HEK293 (cell line): ENCODE results near the gene CHSY1.

Experiments used
- BCL11B ChIP-seq: fragments of 450-650 bp; formaldehyde crosslinking; IDR thresholded peaks from 2 replicates; pipeline ENCODE4 v1.5.1; 2016; ENCODE audit warnings: low read depth, missing biosample characterization, missing genetic modification characterization
- GLIS1 ChIP-seq: fragments of 450-650 bp; formaldehyde crosslinking; IDR thresholded peaks from 2 replicates; pipeline ENCODE4 v1.5.1; 2016; ENCODE audit warnings: missing biosample characterization, missing genetic modification characterization
- GLIS2 ChIP-seq: fragments of 450-650 bp; formaldehyde crosslinking; IDR thresholded peaks from 2 replicates; pipeline ENCODE4 v1.5.1; 2016; ENCODE audit warnings: missing biosample characterization, missing genetic modification characterization
- INSM2 ChIP-seq: fragments of 450-650 bp; formaldehyde crosslinking; IDR thresholded peaks from 2 replicates; pipeline ENCODE4 v1.5.1; 2016; ENCODE audit warnings: missing biosample characterization, missing genetic modification characterization
- KLF10 ChIP-seq: fragments of 450-650 bp; IDR thresholded peaks from 2 replicates; pipeline ENCODE4 v1.5.1; 2018; ENCODE audit warnings: missing biosample characterization, mild to moderate bottlenecking, missing genetic modification characterization
- MEIS1 ChIP-seq: sonication (generic); formaldehyde crosslinking; IDR thresholded peaks from 2 replicates; pipeline ENCODE4 v1.8.1; 2022; ENCODE audit warnings: missing genetic modification reagents, mild to moderate bottlenecking, borderline replicate concordance
- OVOL3 ChIP-seq: fragments of 450-650 bp; formaldehyde crosslinking; IDR thresholded peaks from 2 replicates; pipeline ENCODE4 v1.5.1; 2016; ENCODE audit warnings: missing biosample characterization, missing genetic modification characterization
- REST ChIP-seq: fragments of 450-650 bp; formaldehyde crosslinking; IDR thresholded peaks from 2 replicates; pipeline ENCODE4 v1.5.1; 2016; ENCODE audit warnings: missing biosample characterization, missing genetic modification characterization
- WT1 ChIP-seq: fragments of 450-650 bp; formaldehyde crosslinking; IDR thresholded peaks from 2 replicates; pipeline ENCODE4 v1.5.1; 2016; ENCODE audit warnings: missing biosample characterization, missing genetic modification characterization
- ZBTB1 ChIP-seq: fragments of 450-650 bp; formaldehyde crosslinking; IDR thresholded peaks from 2 replicates; pipeline ENCODE4 v1.5.1; 2016; ENCODE audit warnings: missing biosample characterization, missing genetic modification characterization
- ZBTB10 ChIP-seq: fragments of 450-650 bp; formaldehyde crosslinking; IDR thresholded peaks from 2 replicates; pipeline ENCODE4 v1.5.1; 2016; ENCODE audit warnings: missing biosample characterization, missing genetic modification characterization
- ZBTB6 ChIP-seq: fragments of 450-650 bp; formaldehyde crosslinking; IDR thresholded peaks from 2 replicates; pipeline ENCODE4 v1.5.1; 2017; ENCODE audit warnings: missing biosample characterization, missing genetic modification characterization
- ZBTB8A ChIP-seq: fragments of 450-650 bp; formaldehyde crosslinking; IDR thresholded peaks from 2 replicates; pipeline ENCODE4 v1.5.1; 2016; ENCODE audit warnings: missing biosample characterization, missing genetic modification characterization
- ZFHX2 ChIP-seq: fragments of 450-650 bp; formaldehyde crosslinking; conservative IDR thresholded peaks from 2 replicates; pipeline ENCODE4 v1.5.1; 2016; ENCODE audit warnings: missing biosample characterization, missing genetic modification characterization
- ZFP41 ChIP-seq: fragments of 450-650 bp; formaldehyde crosslinking; IDR thresholded peaks from 2 replicates; pipeline ENCODE4 v1.5.1; 2016; ENCODE audit warnings: missing biosample characterization, missing genetic modification characterization, borderline replicate concordance
- ZIC2 ChIP-seq: fragments of 450-650 bp; formaldehyde crosslinking; IDR thresholded peaks from 2 replicates; pipeline ENCODE4 v1.5.1; 2016; ENCODE audit warnings: missing biosample characterization, missing genetic modification characterization
- ZNF121 ChIP-seq: fragments of 450-650 bp; formaldehyde crosslinking; IDR thresholded peaks from 2 replicates; pipeline ENCODE4 v1.5.1; 2016; ENCODE audit warnings: missing biosample characterization, missing genetic modification characterization
- ZNF350 ChIP-seq: fragments of 450-650 bp; formaldehyde crosslinking; IDR thresholded peaks from 2 replicates; pipeline ENCODE4 v1.5.0; 2017; ENCODE audit warnings: missing biosample characterization, mild to moderate bottlenecking, missing genetic modification characterization
- ZNF362 ChIP-seq: fragments of 450-650 bp; formaldehyde crosslinking; IDR thresholded peaks from 2 replicates; pipeline ENCODE4 v1.5.1; 2016; ENCODE audit warnings: missing biosample characterization, missing genetic modification characterization
- ZNF394 ChIP-seq: fragments of 450-650 bp; formaldehyde crosslinking; IDR thresholded peaks from 2 replicates; pipeline ENCODE4 v1.5.1; 2016; ENCODE audit warnings: missing biosample characterization, missing genetic modification characterization, mild to moderate bottlenecking, moderate library complexity, borderline replicate concordance
- ZNF449 ChIP-seq: fragments of 450-650 bp; formaldehyde crosslinking; IDR thresholded peaks from 2 replicates; pipeline ENCODE4 v1.5.1; 2017; ENCODE audit warnings: missing biosample characterization, mild to moderate bottlenecking, missing genetic modification characterization, moderate library complexity
- ZNF521 ChIP-seq: fragments of 450-650 bp; formaldehyde crosslinking; IDR thresholded peaks from 2 replicates; pipeline ENCODE4 v1.5.1; 2017; ENCODE audit warnings: missing biosample characterization, mild to moderate bottlenecking, missing genetic modification characterization
- ZNF529 ChIP-seq: fragments of 450-650 bp; formaldehyde crosslinking; IDR thresholded peaks from 2 replicates; pipeline ENCODE4 v1.5.1; 2017; ENCODE audit warnings: missing genetic modification characterization, missing biosample characterization; ENCODE audit not compliant: insufficient replicate concordance
- ZNF549 ChIP-seq: fragments of 450-650 bp; IDR thresholded peaks from 2 replicates; pipeline ENCODE4 v1.5.1; 2018; ENCODE audit warnings: missing biosample characterization, missing genetic modification characterization, mild to moderate bottlenecking, inconsistent platforms, moderate library complexity
- ZNF555 ChIP-seq: fragments of 450-650 bp; formaldehyde crosslinking; conservative IDR thresholded peaks from 2 replicates; pipeline ENCODE4 v1.5.1; 2017; ENCODE audit warnings: missing biosample characterization, mild to moderate bottlenecking, missing genetic modification characterization, inconsistent platforms
- ZNF610 ChIP-seq: fragments of 450-650 bp; formaldehyde crosslinking; IDR thresholded peaks from 2 replicates; pipeline ENCODE4 v1.5.1; 2016; ENCODE audit warnings: missing biosample characterization, missing genetic modification characterization, borderline replicate concordance
- ZNF777 ChIP-seq: fragments of 450-650 bp; formaldehyde crosslinking; IDR thresholded peaks from 2 replicates; pipeline ENCODE4 v1.5.1; 2017; ENCODE audit warnings: missing biosample characterization, missing genetic modification characterization, borderline replicate concordance
- ZNF791 ChIP-seq: fragments of 450-650 bp; formaldehyde crosslinking; IDR thresholded peaks from 2 replicates; pipeline ENCODE4 v1.5.1; 2016; ENCODE audit warnings: missing biosample characterization, missing genetic modification characterization

CHSY1 gene

GRCh38 chr15:101277038-101277822 lies 25.4 kb upstream of the CHSY1 start, which contains the start of gene SELENOS (continued):
- 0 out of 2 replicates have a peak, but pooled peaks have one; percentile 27 for TF ChIP-seq REST (tag by site-specific recombination)
- TF ChIP-seq ZNF555 (tag by site-specific recombination): no peak
- no peak for TF ChIP-seq ZNF777
- 0 out of 2 replicates have a peak, but pooled peaks have one; percentile 53 for TF ChIP-seq ZNF610 (tag by site-specific recombination)
- TF ChIP-seq GLIS2 (tag by site-specific recombination): peak; percentile 85
- no peak for TF ChIP-seq ZNF362 (tag by site-specific recombination)
- TF ChIP-seq KLF10 (tag by site-specific recombination): peak; percentile 97
- TF ChIP-seq ZIC2: no peak
- TF ChIP-seq WT1 (tag by site-specific recombination): peak; percentile 32; the same call in 1 of the 2 replicates
- TF ChIP-seq GLIS1 (tag by site-specific recombination): peak; percentile 37; the same call in 1 of the 2 replicates
- TF ChIP-seq ZBTB1 (tag by site-specific recombination): no peak
- TF ChIP-seq ZFP41: no peak
- TF ChIP-seq ZNF521 (tag by site-specific recombination): no peak
- TF ChIP-seq MEIS1 (CRISPR knock-in tag): no peak
- no peak for TF ChIP-seq ZNF350 (tag by site-specific recombination)
- no peak for TF ChIP-seq OVOL3 (tag by site-specific recombination)
- TF ChIP-seq INSM2: no peak
- peak; percentile 73 for TF ChIP-seq ZNF449 (tag by site-specific recombination)
- peak; percentile 43; the same call in 1 of the 2 replicates for TF ChIP-seq BCL11B (tag by site-specific recombination)
- TF ChIP-seq ZNF394 (tag by site-specific recombination): no peak
- TF ChIP-seq ZBTB6: 0 out of 2 replicates have a peak, but pooled peaks have one; percentile 36
- TF ChIP-seq ZNF121 (tag by site-specific recombination): no peak
- TF ChIP-seq ZFHX2 (tag by site-specific recombination): peak; percentile 29; the same call in 1 of the 2 replicates
- no peak for TF ChIP-seq ZNF791 (tag by site-specific recombination)
- peak; percentile 91 for TF ChIP-seq ZBTB8A
- TF ChIP-seq ZNF549 (tag by site-specific recombination): no peak
- no peak for TF ChIP-seq ZBTB10
- TF ChIP-seq ZNF529 (tag by site-specific recombination): no peak
